ENCODE measurements around the gene MAGOH.

Gene MAGOH

DNA sequence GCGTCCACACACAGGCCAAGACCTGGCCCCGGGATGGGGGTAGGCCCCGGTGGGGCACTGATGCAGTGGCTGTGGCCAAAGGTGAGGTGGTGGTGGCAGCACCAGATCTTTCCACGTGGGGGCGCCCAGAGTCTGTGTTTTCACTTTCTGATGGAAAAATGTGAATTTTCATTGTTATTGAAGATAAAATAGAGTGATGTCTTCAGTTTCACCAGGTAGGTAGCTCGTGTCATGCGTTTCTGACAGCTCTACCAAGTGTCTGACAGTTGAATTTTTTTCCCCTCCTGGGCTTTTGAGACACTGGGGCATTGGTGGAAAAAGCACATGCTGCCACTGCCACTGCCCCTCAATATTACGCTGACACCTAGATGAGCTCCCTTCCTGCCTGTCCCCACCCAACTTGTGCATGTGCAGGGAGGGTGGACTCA is 40.0 kb upstream of the MAGOH start:
- no peaks in the 10 kb centered on the region for H3K27me3 ChIP-seq (ENCODE audit: control insufficient read depth in 5 of 5, insufficient read depth in 4 of 5, low read length in 5 of 5)
- H3K4me1 ChIP-seq (ENCODE audit: control insufficient read depth in 5 of 5, insufficient read depth in 5 of 5, low read length in 5 of 5), result no peaks in the 10 kb centered on the region
- H3K4me3 ChIP-seq (ENCODE audit: low read depth in 1 of 5, low read length in 5 of 5), result no peak overlapping the region
- H3K36me3 ChIP-seq (ENCODE audit: control insufficient read depth in 5 of 5, insufficient read depth in 5 of 5, low read length in 5 of 5), result no peaks in the 10 kb centered on the region
- no peak overlapping the region for H3K27ac ChIP-seq (ENCODE audit: low read depth, low read length)
- H3K9me3 ChIP-seq (ENCODE audit: control insufficient read depth in 5 of 5, low read length in 5 of 5), result no peaks in the 10 kb centered on the region
- no peak overlapping the region for H3K9ac ChIP-seq (ENCODE audit: low read length in 5 of 5)

GRCh38 chr1:53277326-53277725 is 39.0 kb upstream of the MAGOH start:
- Histone ChIP-seq H3K27me3 (ENCODE audit: control insufficient read depth in 5 of 5, insufficient read depth in 4 of 5, low read length in 5 of 5) (no peaks in the 10 kb centered on the region), H3K27ac (ENCODE audit: low read depth, low read length) (no peak overlapping the region), H3K4me3 (ENCODE audit: low read depth in 1 of 5, low read length in 5 of 5) (no peak overlapping the region), H3K9ac (ENCODE audit: low read length in 5 of 5) (no peak overlapping the region), H3K9me3 (ENCODE audit: control insufficient read depth in 5 of 5, low read length in 5 of 5) (no peaks in the 10 kb centered on the region), H3K4me1 (ENCODE audit: control insufficient read depth in 5 of 5, insufficient read depth in 5 of 5, low read length in 5 of 5) (no peaks in the 10 kb centered on the region), H3K36me3 (ENCODE audit: control insufficient read depth in 5 of 5, insufficient read depth in 5 of 5, low read length in 5 of 5) (no peaks in the 10 kb centered on the region)

DNA sequence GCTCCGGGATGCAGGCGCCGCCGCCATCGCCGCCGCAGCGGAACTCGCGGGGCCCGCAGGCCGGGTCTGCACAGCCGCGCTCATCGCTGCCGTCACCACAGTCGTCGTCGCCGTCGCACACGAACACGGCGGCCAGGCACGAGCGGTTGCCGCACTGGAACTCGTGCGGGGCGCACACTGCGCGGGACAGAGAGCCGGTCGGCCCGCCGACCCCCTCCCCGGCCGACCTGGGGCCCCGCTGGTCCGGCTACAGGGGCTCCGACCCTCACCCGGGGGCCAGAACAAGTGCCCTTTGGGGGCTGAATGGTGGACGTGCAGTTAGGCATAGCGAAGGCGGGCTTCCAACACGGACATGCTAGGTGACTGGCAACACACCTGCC is 38.6 kb upstream of the MAGOH start:
- H3K9me3 ChIP-seq (ENCODE audit: control insufficient read depth in 5 of 5, low read length in 5 of 5), result no peaks in the 10 kb centered on the region
- H3K27me3 ChIP-seq (ENCODE audit: control insufficient read depth in 5 of 5, insufficient read depth in 4 of 5, low read length in 5 of 5), result no peaks in the 10 kb centered on the region
- H3K36me3 ChIP-seq (ENCODE audit: control insufficient read depth in 5 of 5, insufficient read depth in 5 of 5, low read length in 5 of 5), result no peaks in the 10 kb centered on the region

DNA sequence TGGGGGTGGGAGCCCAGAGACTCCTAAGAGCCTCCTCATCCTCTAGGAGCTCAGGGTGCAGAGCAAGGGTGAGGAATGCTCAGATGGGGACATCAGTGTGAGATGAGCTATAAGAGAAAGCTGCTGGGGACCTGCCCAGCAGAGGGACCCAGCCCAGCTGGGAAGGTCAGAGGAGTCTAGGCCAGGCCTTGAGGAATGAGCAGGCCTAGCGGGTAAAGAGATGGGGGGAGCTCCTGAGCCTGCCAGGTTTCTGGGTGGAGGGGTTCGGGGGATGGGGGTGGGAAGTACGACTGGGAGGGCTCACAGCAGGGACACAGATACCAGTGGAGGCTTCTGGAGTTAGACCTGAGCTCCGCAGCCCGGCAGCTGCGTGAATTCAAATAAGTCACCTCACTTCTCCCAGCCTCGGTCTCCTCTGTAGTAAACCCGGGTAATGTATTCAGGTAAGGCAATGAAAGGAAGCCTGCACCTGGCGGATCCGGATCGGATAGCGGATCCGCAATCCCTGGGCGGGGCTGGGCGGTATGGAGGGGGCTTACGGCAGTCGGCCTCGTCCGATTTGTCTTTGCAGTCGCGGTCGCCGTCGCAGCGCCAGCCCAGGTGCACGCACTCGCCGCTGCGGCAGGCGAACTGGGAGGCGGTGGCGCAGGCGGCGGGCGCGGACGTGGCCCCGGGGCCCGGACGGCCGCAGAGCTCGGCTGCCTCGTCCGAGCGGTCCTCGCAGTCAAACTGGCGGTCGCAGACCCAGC is 38.0 kb upstream of the MAGOH start:
- no peak overlapping the region for H3K27ac ChIP-seq (ENCODE audit: low read depth, low read length)
- H3K36me3 ChIP-seq (ENCODE audit: control insufficient read depth in 5 of 5, insufficient read depth in 5 of 5, low read length in 5 of 5), result no peaks in the 10 kb centered on the region
- no peaks in the 10 kb centered on the region for H3K9me3 ChIP-seq (ENCODE audit: control insufficient read depth in 5 of 5, low read length in 5 of 5)
- H3K27me3 ChIP-seq (ENCODE audit: control insufficient read depth in 5 of 5, insufficient read depth in 4 of 5, low read length in 5 of 5), result no peaks in the 10 kb centered on the region
- no peaks in the 10 kb centered on the region for H3K4me1 ChIP-seq (ENCODE audit: control insufficient read depth in 5 of 5, insufficient read depth in 5 of 5, low read length in 5 of 5)
- H3K4me3 ChIP-seq (ENCODE audit: low read depth in 1 of 5, low read length in 5 of 5), result no peak overlapping the region
- H3K9ac ChIP-seq (ENCODE audit: low read length in 5 of 5), result no peak overlapping the region

More for the DNA sequence above, 38.6 kb upstream of the MAGOH start:
- H3K9ac ChIP-seq (ENCODE audit: low read length in 5 of 5), result no peak overlapping the region
- no peak overlapping the region for H3K27ac ChIP-seq (ENCODE audit: low read depth, low read length)
- no peak overlapping the region for H3K4me3 ChIP-seq (ENCODE audit: low read depth in 1 of 5, low read length in 5 of 5)
- no peaks in the 10 kb centered on the region for H3K4me1 ChIP-seq (ENCODE audit: control insufficient read depth in 5 of 5, insufficient read depth in 5 of 5, low read length in 5 of 5)

DNA sequence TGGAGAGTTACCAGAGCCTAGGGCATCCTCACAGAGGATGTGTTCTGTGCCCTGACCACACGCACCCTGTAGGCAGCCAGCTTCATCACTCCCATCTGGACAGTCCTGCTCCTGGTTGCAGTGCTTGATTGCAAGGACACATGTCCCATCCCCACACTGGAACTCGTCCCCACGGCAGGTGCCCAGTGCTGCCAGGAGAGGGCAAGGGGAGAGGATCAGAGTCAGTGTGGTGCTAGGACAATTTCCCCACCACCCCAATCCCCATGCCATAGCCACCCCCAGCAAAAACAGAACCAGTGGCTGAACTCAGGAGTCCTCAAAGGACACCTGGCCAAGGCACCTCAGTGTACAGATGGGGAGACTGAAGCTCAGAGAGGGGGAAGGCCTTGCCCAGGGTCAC is 37.2 kb upstream of the MAGOH start:
- H3K36me3 ChIP-seq (ENCODE audit: control insufficient read depth in 5 of 5, insufficient read depth in 5 of 5, low read length in 5 of 5), result no peaks in the 10 kb centered on the region
- no peak overlapping the region for H3K9ac ChIP-seq (ENCODE audit: low read length in 5 of 5)
- H3K27me3 ChIP-seq (ENCODE audit: control insufficient read depth in 5 of 5, insufficient read depth in 4 of 5, low read length in 5 of 5), result no peaks in the 10 kb centered on the region
- no peak overlapping the region for H3K4me3 ChIP-seq (ENCODE audit: low read depth in 1 of 5, low read length in 5 of 5)
- H3K4me1 ChIP-seq (ENCODE audit: control insufficient read depth in 5 of 5, insufficient read depth in 5 of 5, low read length in 5 of 5), result no peaks in the 10 kb centered on the region
- no peaks in the 10 kb centered on the region for H3K9me3 ChIP-seq (ENCODE audit: control insufficient read depth in 5 of 5, low read length in 5 of 5)
- no peak overlapping the region for H3K27ac ChIP-seq (ENCODE audit: low read depth, low read length)

GRCh38 chr1:53274541-53275185 is 36.3 kb upstream of the MAGOH start:
- Histone ChIP-seq H3K27ac (ENCODE audit: low read depth, low read length) (no peak overlapping the region), H3K36me3 (ENCODE audit: control insufficient read depth in 5 of 5, insufficient read depth in 5 of 5, low read length in 5 of 5) (no peaks in the 10 kb centered on the region), H3K4me1 (ENCODE audit: control insufficient read depth in 5 of 5, insufficient read depth in 5 of 5, low read length in 5 of 5) (no peaks in the 10 kb centered on the region), H3K4me3 (ENCODE audit: low read depth in 1 of 5, low read length in 5 of 5) (no peak overlapping the region), H3K9ac (ENCODE audit: low read length in 5 of 5) (no peak overlapping the region), H3K9me3 (ENCODE audit: control insufficient read depth in 5 of 5, low read length in 5 of 5) (no peaks in the 10 kb centered on the region), H3K27me3 (ENCODE audit: control insufficient read depth in 5 of 5, insufficient read depth in 4 of 5, low read length in 5 of 5) (no peaks in the 10 kb centered on the region)

- H3K27me3 ChIP-seq (ENCODE audit: control insufficient read depth in 5 of 5, insufficient read depth in 4 of 5, low read length in 5 of 5), result no peaks in the 10 kb centered on the region
- H3K36me3 ChIP-seq (ENCODE audit: control insufficient read depth in 5 of 5, insufficient read depth in 5 of 5, low read length in 5 of 5), result no peaks in the 10 kb centered on the region
- no peaks in the 10 kb centered on the region for H3K9me3 ChIP-seq (ENCODE audit: control insufficient read depth in 5 of 5, low read length in 5 of 5)
- H3K4me3 ChIP-seq (ENCODE audit: low read depth in 1 of 5, low read length in 5 of 5), result no peak overlapping the region
- H3K4me1 ChIP-seq (ENCODE audit: control insufficient read depth in 5 of 5, insufficient read depth in 5 of 5, low read length in 5 of 5), result no peaks in the 10 kb centered on the region
- no peak overlapping the region for H3K9ac ChIP-seq (ENCODE audit: low read length in 5 of 5)
- no peak overlapping the region for H3K27ac ChIP-seq (ENCODE audit: low read depth, low read length)
These were observed 35.7 kb upstream of the MAGOH start for GRCh38 chr1:53274026-53274425.

GRCh38 chr1:53273526-53273925 is 35.2 kb upstream of the MAGOH start:
- Histone ChIP-seq H3K9me3 (ENCODE audit: control insufficient read depth in 5 of 5, low read length in 5 of 5) (no peaks in the 10 kb centered on the region), H3K27me3 (ENCODE audit: control insufficient read depth in 5 of 5, insufficient read depth in 4 of 5, low read length in 5 of 5) (no peaks in the 10 kb centered on the region), H3K27ac (ENCODE audit: low read depth, low read length) (no peak overlapping the region), H3K4me3 (ENCODE audit: low read depth in 1 of 5, low read length in 5 of 5) (no peak overlapping the region), H3K9ac (ENCODE audit: low read length in 5 of 5) (no peak overlapping the region), H3K36me3 (ENCODE audit: control insufficient read depth in 5 of 5, insufficient read depth in 5 of 5, low read length in 5 of 5) (no peaks in the 10 kb centered on the region), H3K4me1 (ENCODE audit: control insufficient read depth in 5 of 5, insufficient read depth in 5 of 5, low read length in 5 of 5) (no peaks in the 10 kb centered on the region)

- no peaks in the 10 kb centered on the region for H3K36me3 ChIP-seq (ENCODE audit: control insufficient read depth in 5 of 5, insufficient read depth in 5 of 5, low read length in 5 of 5)
These were observed 34.0 kb upstream of the MAGOH start for GRCh38 chr1:53272349-53272748.

DNA sequence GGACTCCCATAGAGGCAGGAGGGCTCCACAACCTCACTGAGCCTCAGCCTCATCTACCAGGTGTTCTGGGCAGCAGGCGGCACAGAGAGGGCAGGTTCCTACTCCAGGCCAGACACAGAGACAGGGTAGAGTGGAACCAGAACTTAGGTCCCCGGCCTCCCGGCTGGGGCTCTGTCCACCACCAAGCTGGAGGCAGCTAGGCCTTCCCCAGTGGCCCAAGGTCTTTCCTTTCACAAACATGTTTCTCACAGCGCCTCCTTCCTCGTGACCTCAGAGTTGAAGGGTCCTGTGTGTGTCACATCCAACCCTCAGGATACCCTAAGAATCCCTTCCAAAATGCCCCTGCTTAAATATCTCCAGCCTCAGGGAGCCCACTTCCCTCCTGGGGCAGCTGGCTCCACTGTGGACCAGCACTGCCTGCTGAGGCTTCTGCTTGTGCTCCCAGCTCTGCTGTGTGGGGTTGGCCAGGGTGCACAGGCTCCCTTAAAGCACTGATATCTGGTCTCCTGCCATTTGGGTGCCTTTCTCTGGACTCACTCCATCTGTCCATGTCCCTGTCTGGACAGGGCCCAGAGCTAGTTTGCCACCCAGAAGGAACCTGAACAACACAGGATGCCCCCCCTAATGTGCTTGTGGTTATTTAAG is 33.2 kb upstream of the MAGOH start:
- Histone ChIP-seq H3K9me3 (ENCODE audit: control insufficient read depth in 5 of 5, low read length in 5 of 5) (no peaks in the 10 kb centered on the region), H3K27ac (ENCODE audit: low read depth, low read length) (no peak overlapping the region), H3K9ac (ENCODE audit: low read length in 5 of 5) (no peak overlapping the region), H3K4me3 (ENCODE audit: low read depth in 1 of 5, low read length in 5 of 5) (no peak overlapping the region), H3K27me3 (ENCODE audit: control insufficient read depth in 5 of 5, insufficient read depth in 4 of 5, low read length in 5 of 5) (no peaks in the 10 kb centered on the region), H3K36me3 (ENCODE audit: control insufficient read depth in 5 of 5, insufficient read depth in 5 of 5, low read length in 5 of 5) (no peaks in the 10 kb centered on the region), H3K4me1 (ENCODE audit: control insufficient read depth in 5 of 5, insufficient read depth in 5 of 5, low read length in 5 of 5) (no peaks in the 10 kb centered on the region)

More at GRCh38 chr1:53272349-53272748, 34.0 kb upstream of the MAGOH start:
- Histone ChIP-seq H3K9ac (ENCODE audit: low read length in 5 of 5) (no peak overlapping the region), H3K4me3 (ENCODE audit: low read depth in 1 of 5, low read length in 5 of 5) (no peak overlapping the region), H3K4me1 (ENCODE audit: control insufficient read depth in 5 of 5, insufficient read depth in 5 of 5, low read length in 5 of 5) (no peaks in the 10 kb centered on the region), H3K27me3 (ENCODE audit: control insufficient read depth in 5 of 5, insufficient read depth in 4 of 5, low read length in 5 of 5) (no peaks in the 10 kb centered on the region), H3K27ac (ENCODE audit: low read depth, low read length) (no peak overlapping the region), H3K9me3 (ENCODE audit: control insufficient read depth in 5 of 5, low read length in 5 of 5) (no peaks in the 10 kb centered on the region)
